A673 (cell line): ENCODE data around the gene NBAS.

Experiments used
- CTCF ChIP-seq: fragments of 300-800, 200-600 bp; sonication (generic); conservative IDR thresholded peaks from 2 replicates; pipeline ENCODE4 v1.5.1; 2017; ENCODE audit warnings: low read depth, mild to moderate bottlenecking, antibody characterized with exemption, low read length, moderate library complexity, mixed read lengths
- EZH2 ChIP-seq: fragments of 200-600 bp; sonication (generic); IDR thresholded peaks from 2 replicates; pipeline ENCODE4 v1.6.1; 2017; ENCODE audit warnings: borderline replicate concordance, low read depth, mild to moderate bottlenecking, mixed read lengths, antibody characterized with exemption, low read length; ENCODE audit not compliant: poor library complexity, severe bottlenecking

- TF ChIP-seq CTCF, result no peak
- TF ChIP-seq EZH2, result no peak
Observed at GRCh38 chr2:15348636-15349035, 212.5 kb downstream of the NBAS start.
